ENCODE results near the gene USP34.

Gene USP34

GRCh38 chr2:61282104-61282590 is 188.7 kb downstream of the USP34 start:
- CTCF ChIA-PET: no interaction called here
- H3K4me3 ChIP-seq (ENCODE audit: low read depth, low read length): no peak overlapping the region

GRCh38 chr2:61281321-61281720 is 189.6 kb downstream of the USP34 start:
- POLR2A ChIA-PET: no interaction called here
- CTCF ChIA-PET: no interaction called here
- Histone ChIP-seq H3K9me3 (ENCODE audit: control insufficient read depth, insufficient read depth, low read depth, low read length) (no peaks in the 10 kb centered on the region), H3K4me3 (ENCODE audit: low read depth, low read length) (no peak overlapping the region), H3K4me1 (ENCODE audit: control insufficient read depth, insufficient read depth, low read length) (no peaks in the 10 kb centered on the region), H3K27ac (ENCODE audit: extremely low read depth, low read depth, low read length) (no peak overlapping the region), H3K36me3 (ENCODE audit: control insufficient read depth in 2 of 2, insufficient read depth in 1 of 2, low read length in 2 of 2) (peaks cover 41 to 49% of the 10 kb centered on the region in 2 experiments)
- TF ChIP-seq ZNF488 (tag by site-specific recombination; IDR thresholded peaks at IDR 0.05) (no peak), GLIS1 (tag by site-specific recombination; IDR thresholded peaks at IDR 0.05) (no peak), ZNF768 (tag by site-specific recombination; IDR thresholded peaks at IDR 0.05) (no peak), KLF16 (tag by site-specific recombination; IDR thresholded peaks at IDR 0.05) (no peak), INSM2 (tag by site-specific recombination; IDR thresholded peaks at IDR 0.05) (no peak), PRDM10 (tag by site-specific recombination; IDR thresholded peaks at IDR 0.05) (no peak), ZNF76 (tag by site-specific recombination; IDR thresholded peaks at IDR 0.05; ENCODE audit: borderline replicate concordance, low read depth) (no peak), ZNF133 (tag by site-specific recombination; IDR thresholded peaks at IDR 0.05) (no peak), ZNF404 (tag by site-specific recombination; IDR thresholded peaks at IDR 0.05) (no peak), ZNF623 (tag by site-specific recombination; IDR thresholded peaks at IDR 0.05) (no peak), PRDM4 (tag by site-specific recombination; IDR thresholded peaks at IDR 0.05) (no peak)

More at GRCh38 chr2:61282104-61282590, 188.7 kb downstream of the USP34 start:
- POLR2A ChIA-PET: no interaction called here
- no peak for TF ChIP-seq ZNF202 (tag by site-specific recombination; IDR thresholded peaks at IDR 0.05; ENCODE audit: borderline replicate concordance)
- TF ChIP-seq ZBTB7A (tag by site-specific recombination; IDR thresholded peaks at IDR 0.05; ENCODE audit: low read depth): no peak
- TF ChIP-seq ZNF324 (tag by site-specific recombination; IDR thresholded peaks at IDR 0.05): no peak
- no peak for TF ChIP-seq ZNF366 (tag by site-specific recombination; conservative IDR thresholded peaks at IDR 0.05)
- no peak for TF ChIP-seq ZNF830 (tag by site-specific recombination; IDR thresholded peaks at IDR 0.05; ENCODE audit: low read depth)
- no peak for TF ChIP-seq ZNF596 (tag by site-specific recombination; IDR thresholded peaks at IDR 0.05)
- no peak for TF ChIP-seq ZNF426 (tag by site-specific recombination; IDR thresholded peaks at IDR 0.05)
- TF ChIP-seq ZNF174 (tag by site-specific recombination; IDR thresholded peaks at IDR 0.05): no peak
- no peak for TF ChIP-seq ZNF140 (tag by site-specific recombination; IDR thresholded peaks at IDR 0.05)
- no peaks in the 10 kb centered on the region for H3K9me3 ChIP-seq (ENCODE audit: control insufficient read depth, insufficient read depth, low read depth, low read length)
- H3K27ac ChIP-seq (ENCODE audit: extremely low read depth, low read depth, low read length): no peak overlapping the region
- H3K4me1 ChIP-seq (ENCODE audit: control insufficient read depth, insufficient read depth, low read length): no peaks in the 10 kb centered on the region
- peaks cover 38 to 43% of the 10 kb centered on the region in 2 experiments for H3K36me3 ChIP-seq (ENCODE audit: control insufficient read depth in 2 of 2, insufficient read depth in 1 of 2, low read length in 2 of 2)
